IMR-90 (cell line): Measurements from ENCODE around the gene KRT27. TPM values are rescaled to one million over a fixed set of nuclear protein-coding genes. Genes with fewer than 3 reads are reported as not detected.

Experiments
- ATAC-seq: fragments of 200-7000 bp; cut with Tn5 transposase; 2 replicates; pipeline ENCODE4 v1.9.1; 2020; ENCODE audit warnings: low read depth, mild to moderate bottlenecking, moderate library complexity
- BruUV-seq: library from RNA; stranded (reverse); fragments of 400-500 nt; replicated peaks from 2 replicates; lab custom pipeline; 2021; lab: Mats Ljungman, UMichigan
- CTCF ChIA-PET: fragments of 300-600 bp; formaldehyde crosslinking; extraction: SDS; loops from one replicate; lab custom pipeline; 2021; ENCODE audit warnings: antibody characterized with exemption; lab: Yijun Ruan, JAX
- POLR2A ChIA-PET: fragments of 300-600 bp; sonication (Branson Sonifier 250); formaldehyde crosslinking; loops from one replicate; lab custom pipeline; 2022; ENCODE audit warnings: antibody characterized with exemption; ENCODE audit not compliant: unreplicated experiment; lab: Charles Lee
- DNase-seq: peaks from one replicate; pipeline ENCODE4 v3.0.0; 2013
- H2AFZ ChIP-seq: replicated peaks from 2 replicates; pipeline ENCODE3; 2013; ENCODE audit warnings: low read length, mild to moderate bottlenecking; ENCODE audit not compliant: poor library complexity
- H2AK5ac ChIP-seq: 2 replicates; pipeline ENCODE4 v1.6.1; 2013; ENCODE audit warnings: low read depth, low read length, inconsistent platforms
- H2AK9ac ChIP-seq: replicated peaks from 2 replicates; pipeline ENCODE3; 2013; ENCODE audit warnings: mild to moderate bottlenecking, low read depth, low read length, moderate library complexity; ENCODE audit not compliant: poor library complexity
- H2BK120ac ChIP-seq: 2 replicates; pipeline ENCODE4 v1.6.1; 2013; ENCODE audit warnings: low read depth, low read length, inconsistent platforms
- H2BK15ac ChIP-seq: 3 replicates; pipeline ENCODE4 v1.6.1; 2013; ENCODE audit warnings: low read depth, low read length, inconsistent platforms
- H2BK20ac ChIP-seq: 2 replicates; pipeline ENCODE4 v1.6.1; 2013; ENCODE audit warnings: low read depth, mild to moderate bottlenecking, inconsistent platforms, low read length, moderate library complexity
- H2BK5ac ChIP-seq: 2 replicates; pipeline ENCODE4 v1.6.1; 2013; ENCODE audit warnings: mild to moderate bottlenecking, low read depth, low read length, inconsistent platforms; ENCODE audit not compliant: poor library complexity, severe bottlenecking
- H3K14ac ChIP-seq: replicated peaks from 2 replicates; pipeline ENCODE4 v1.6.1; 2013; ENCODE audit warnings: low read depth, low read length, inconsistent platforms
- H3K18ac ChIP-seq: 2 replicates; pipeline ENCODE4 v1.6.1; 2013; ENCODE audit warnings: low read depth, low read length, control low read depth
- H3K23ac ChIP-seq: 2 replicates; pipeline ENCODE4 v1.6.1; 2013; ENCODE audit warnings: low read depth, low read length, inconsistent platforms
- H3K27ac ChIP-seq: 2 replicates; pipeline ENCODE4 v1.5.1; 2013; ENCODE audit warnings: mild to moderate bottlenecking, control low read depth, low read length; ENCODE audit not compliant: insufficient read depth
- H3K27me3 ChIP-seq: 2 replicates; pipeline ENCODE4 v1.6.1; 2013; ENCODE audit warnings: low read length; ENCODE audit not compliant: control insufficient read depth, insufficient read depth
- H3K36me3 ChIP-seq: 2 replicates; pipeline ENCODE4 v1.6.1; 2013; ENCODE audit warnings: low read length, mixed read lengths; ENCODE audit not compliant: control insufficient read depth, insufficient read depth
- H3K4ac ChIP-seq: 2 replicates; pipeline ENCODE4 v1.6.1; 2013; ENCODE audit warnings: low read depth, low read length, inconsistent platforms
- H3K4me1 ChIP-seq: 2 replicates; pipeline ENCODE4 v1.6.1; 2013; ENCODE audit warnings: low read length, mixed read lengths; ENCODE audit not compliant: control insufficient read depth, insufficient read depth
- H3K4me2 ChIP-seq: 2 replicates; pipeline ENCODE4 v1.6.1; 2013; ENCODE audit warnings: low read depth, mild to moderate bottlenecking, control low read depth, low read length, moderate library complexity
- H3K4me3 ChIP-seq: 2 replicates; pipeline ENCODE4 v1.5.1; 2013; ENCODE audit warnings: low read depth, mild to moderate bottlenecking, control low read depth, low read length, moderate library complexity; ENCODE audit not compliant: insufficient read depth
- H3K56ac ChIP-seq: 2 replicates; pipeline ENCODE4 v1.6.1; 2013; ENCODE audit warnings: low read length, inconsistent platforms; ENCODE audit not compliant: insufficient read depth; ENCODE audit errors: extremely low read depth
- H3K79me1 ChIP-seq, 2 experiments: 2 replicates each; pipeline ENCODE4 v1.6.1; 2013; ENCODE audit warnings: low read length in 2 of 2, inconsistent platforms in 1 of 2, low read depth in 1 of 2
- H3K9ac ChIP-seq: 2 replicates; pipeline ENCODE4 v1.6.1; 2013; ENCODE audit warnings: low read depth, low read length, control low read depth
- H3K9me1 ChIP-seq: 2 replicates; pipeline ENCODE4 v1.6.1; 2013; ENCODE audit warnings: low read length, inconsistent platforms; ENCODE audit not compliant: insufficient read depth
- H3K9me3 ChIP-seq: 2 replicates; pipeline ENCODE4 v1.6.1; 2013; ENCODE audit warnings: low read length; ENCODE audit not compliant: control insufficient read depth, insufficient read depth
- H4K20me1 ChIP-seq: 2 replicates; pipeline ENCODE4 v1.6.1; 2013; ENCODE audit warnings: low read length, inconsistent platforms; ENCODE audit not compliant: insufficient read depth
- H4K5ac ChIP-seq: 2 replicates; pipeline ENCODE4 v1.6.1; 2013; ENCODE audit warnings: mild to moderate bottlenecking, low read depth, low read length, control low read depth
- H4K8ac ChIP-seq, 2 experiments: 2 replicates each; pipeline ENCODE4 v1.6.1; 2013; ENCODE audit warnings: low read depth in 2 of 2, low read length in 2 of 2, control low read depth in 1 of 2, inconsistent platforms in 1 of 2
- H4K91ac ChIP-seq: 2 replicates; pipeline ENCODE4 v1.6.1; 2013; ENCODE audit warnings: low read depth, low read length, inconsistent platforms; ENCODE audit not compliant: insufficient read depth
- BHLHE40 ChIP-seq: fragments of 150-350 bp; IDR thresholded peaks from 2 replicates; pipeline ENCODE4 v1.6.1; 2016; ENCODE audit warnings: mild to moderate bottlenecking, low read depth, low read length
- SMC3 ChIP-seq: fragments of 150-350 bp; IDR thresholded peaks from 2 replicates; pipeline ENCODE4 v1.6.1; 2016; ENCODE audit warnings: low read depth, mild to moderate bottlenecking, antibody characterized with exemption, low read length, moderate library complexity
- WGBS, 2 experiments: methylation state at CpG; one replicate each; pipeline versions ENCODE4 v1.1.5 to v1.1.7; 2013; ENCODE audit warnings: missing lambda C conversion rate in 2 of 2; ENCODE audit not compliant: insufficient read length in 1 of 2; ENCODE audit errors: extremely low coverage in 2 of 2; 5-methylcytosine and 5-hydroxymethylcytosine counted together
- dilution Hi-C: fragments of 300-500 bp; cut with HindIII; formaldehyde crosslinking; loops from one replicate; pipeline ENCODE4 v1.14.3; 2018; ENCODE audit warnings: low sequenced_read_pairs; ENCODE audit not compliant: unreplicated experiment
- in situ Hi-C: fragments of 300-500 bp; cut with MboI; formaldehyde crosslinking; loops from 3 replicates; pipeline ENCODE4 v1.14.3; 2019; ENCODE audit warnings: low sequenced_read_pairs, inconsistent platforms, mixed read lengths
- intact Hi-C: fragments of 100-400 bp; cut with micrococcal nuclease; formaldehyde crosslinking; loops from 2 replicates; pipeline ENCODE4 v1.10.0; 2022
- polyA plus RNA-seq, 3 experiments: library from polyadenylated mRNA; depleted of rRNA; stranded (reverse); fragments of >200 nt; gene quantifications; 2 replicates each; pipeline ENCODE4 v1.2.3, GENCODE V29; 2012; ENCODE audit warnings: low replicate concordance in 1 of 3
- total RNA-seq: library from RNA; depleted of rRNA; stranded (reverse); fragments of >200 nt; gene quantifications from 2 replicates; pipeline ENCODE4 v1.2.3, GENCODE V29; 2012

KRT27 gene
- total and polyA plus RNA-seq, 2 of the 4 experiments (the other 2 are of a cell fraction): not detected

DNA sequence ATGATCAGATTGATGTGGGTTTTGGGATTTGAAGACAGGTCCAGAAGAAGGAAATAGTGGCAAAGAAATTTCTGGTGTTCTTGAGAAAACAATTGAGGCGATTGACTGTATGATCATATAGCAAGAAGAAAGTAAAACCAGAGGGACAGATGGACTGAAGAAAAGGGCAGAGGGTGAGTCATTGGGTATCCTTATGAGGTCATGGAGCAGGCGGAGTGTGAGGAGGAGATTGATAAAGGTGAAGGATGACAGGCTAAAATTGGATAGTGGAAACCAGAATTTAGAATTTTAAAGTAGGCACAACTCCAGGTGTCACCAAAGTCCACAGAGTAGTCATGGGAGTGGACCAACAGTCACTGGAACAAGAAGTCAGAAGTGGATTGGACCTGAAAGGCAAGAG lies 18.8 kb upstream of the KRT27 start:
- H3K23ac ChIP-seq: no peak overlapping the region
- no peak overlapping the region for H4K5ac ChIP-seq
- DNase-seq: no peak
- no peaks in the 10 kb centered on the region for H3K4me1 ChIP-seq
- no peaks in the 10 kb centered on the region for H3K36me3 ChIP-seq
- no peak overlapping the region for H2AFZ ChIP-seq
- no peak overlapping the region for H3K18ac ChIP-seq
- H2BK120ac ChIP-seq: no peak overlapping the region
- no peak overlapping the region for H4K91ac ChIP-seq
- WGBS, 2 experiments: 70% methylated on average over 1 of the region's 2 CpGs; no CpG with 5 or more reads in 1 of the 2 experiments
- H4K20me1 ChIP-seq: no peaks in the 10 kb centered on the region
- no peak overlapping the region for H2BK5ac ChIP-seq
- no peak overlapping the region for H2AK5ac ChIP-seq
- no peak overlapping the region for H3K56ac ChIP-seq
- in situ Hi-C loops (loop anchor here (5.0 to 10.0 kb wide), 3 partner anchors 104 to 861 kb away; no protein-coding TSS in a partner anchor), dilution Hi-C loops (no loop called here), intact Hi-C loops (loop anchor here (5.0 kb wide), 1 partner anchor 846 kb away; no protein-coding TSS in a partner anchor)
- POLR2A ChIA-PET: no interaction called here
- no peak overlapping the region for H3K4ac ChIP-seq
- H2AK9ac ChIP-seq: no peak overlapping the region
- H3K9ac ChIP-seq: no peak overlapping the region
- no peak overlapping the region for H3K4me3 ChIP-seq
- H4K8ac ChIP-seq: no peak overlapping the region
- CTCF ChIA-PET: no interaction called here
- H3K9me1 ChIP-seq: no peaks in the 10 kb centered on the region
- no peak overlapping the region for H3K27ac ChIP-seq
- no peaks in the 10 kb centered on the region for H3K79me1 ChIP-seq
- BruUV-seq: no TSS peak
- no peak overlapping the region for H2BK20ac ChIP-seq
- no peak overlapping the region for H2BK15ac ChIP-seq
- H3K27me3 ChIP-seq: peaks cover 38% of the 10 kb centered on the region
- ATAC-seq: no peak
- H3K9me3 ChIP-seq: no peaks in the 10 kb centered on the region
- TF ChIP-seq SMC3 (no peak), BHLHE40 (no peak)
- H3K4me2 ChIP-seq: no peak overlapping the region
- H3K14ac ChIP-seq: no peak overlapping the region
